MM.1S (cell line): ENCODE measurements around the gene CDH20.

Experiments
- DNase-seq: peaks from one replicate; pipeline ENCODE4 v3.0.0-alpha.2; 2015
- H2AFZ ChIP-seq: fragments of 300-600 bp; sonication (generic); 2 replicates; pipeline ENCODE4 v1.6.0; 2016; ENCODE audit warnings: antibody characterized with exemption, low read length
- H3F3A ChIP-seq: fragments of 300-600 bp; sonication (generic); 2 replicates; pipeline ENCODE4 v1.6.1; 2016; ENCODE audit warnings: mild to moderate bottlenecking, antibody characterized with exemption, low read length, moderate library complexity, mixed read lengths; ENCODE audit not compliant: insufficient read depth
- H3K27ac ChIP-seq: fragments of 300-600 bp; sonication (generic); 2 replicates; pipeline ENCODE4 v1.5.1; 2016; ENCODE audit warnings: mild to moderate bottlenecking, low read length
- H3K27me3 ChIP-seq: fragments of 300-600 bp; sonication (generic); replicated peaks from 2 replicates; pipeline ENCODE4 v1.6.0; 2016; ENCODE audit warnings: low read length; ENCODE audit not compliant: insufficient read depth
- H3K36me3 ChIP-seq: fragments of 300-600 bp; sonication (generic); replicated peaks from 2 replicates; pipeline ENCODE4 v1.6.1; 2016; ENCODE audit warnings: mild to moderate bottlenecking, low read length, mixed read lengths; ENCODE audit not compliant: insufficient read depth
- H3K4me1 ChIP-seq: fragments of 300-600 bp; sonication (generic); 2 replicates; pipeline ENCODE4 v1.6.1; 2016; ENCODE audit warnings: low read length, mixed read lengths
- H3K4me2 ChIP-seq: fragments of 300-600 bp; sonication (generic); 2 replicates; pipeline ENCODE4 v1.6.0; 2016; ENCODE audit warnings: low read depth, low read length
- H3K4me3 ChIP-seq: fragments of 300-600 bp; sonication (generic); 2 replicates; pipeline ENCODE4 v1.5.1; 2016; ENCODE audit warnings: low read length, mixed read lengths
- H3K79me2 ChIP-seq: fragments of 300-600 bp; sonication (generic); 2 replicates; pipeline ENCODE4 v1.6.1; 2016; ENCODE audit warnings: mixed run types, low read length, mixed read lengths
- H3K9ac ChIP-seq: fragments of 300-600 bp; sonication (generic); 2 replicates; pipeline ENCODE4 v1.6.1; 2016; ENCODE audit warnings: low read length, mixed read lengths
- H3K9me2 ChIP-seq: fragments of 300-600 bp; sonication (generic); replicated peaks from 2 replicates; pipeline ENCODE4 v1.6.1; 2016; ENCODE audit warnings: mild to moderate bottlenecking, low read length, mixed read lengths; ENCODE audit not compliant: insufficient read depth
- H3K9me3 ChIP-seq: fragments of 300-600 bp; sonication (generic); replicated peaks from 2 replicates; pipeline ENCODE4 v1.6.1; 2016; ENCODE audit warnings: mild to moderate bottlenecking, low read length, mixed read lengths; ENCODE audit not compliant: insufficient read depth
- H4K20me1 ChIP-seq: fragments of 300-600 bp; sonication (generic); 2 replicates; pipeline ENCODE4 v1.6.1; 2016; ENCODE audit warnings: mild to moderate bottlenecking, low read length, moderate library complexity, mixed read lengths; ENCODE audit not compliant: insufficient read depth
- EZH2 ChIP-seq: fragments of 300-600 bp; sonication (generic); optimal IDR thresholded peaks from 2 replicates; pipeline ENCODE3; 2017; ENCODE audit warnings: low read depth, mild to moderate bottlenecking, antibody characterized with exemption, low read length, mixed read lengths
- EZH2phosphoT487 ChIP-seq: fragments of 300-600 bp; sonication (generic); IDR thresholded peaks from 2 replicates; pipeline ENCODE4 v1.6.1; 2018; ENCODE audit warnings: antibody characterized with exemption, low read length
- TF ChIP-seq, protein P1 (sequence below): fragments of 300-600 bp; sonication (generic); IDR thresholded peaks from 2 replicates; pipeline ENCODE4 v1.5.1; 2016; ENCODE audit warnings: antibody characterized with exemption, low read length, mixed read lengths

The CDH20 gene

DNA sequence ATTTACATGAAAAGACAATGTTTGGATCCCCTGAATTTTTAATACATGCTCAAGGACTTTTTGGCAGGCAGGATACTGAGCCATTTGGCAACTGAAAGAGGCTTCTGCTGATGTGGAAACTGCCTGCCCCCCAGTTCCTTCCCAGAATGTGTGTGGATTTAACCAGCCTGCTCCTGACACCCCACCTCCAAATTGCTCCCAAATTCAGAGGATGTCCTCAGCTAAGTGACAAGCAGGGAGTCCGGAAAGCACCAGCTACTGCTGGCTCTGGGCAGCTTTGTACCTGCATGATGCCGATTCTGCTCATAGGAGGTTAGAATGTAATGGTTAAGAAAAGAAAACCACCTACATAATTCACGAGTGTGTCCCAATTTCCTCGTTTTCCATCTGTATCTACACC lies 197.5 kb downstream of the CDH20 start:
- Histone ChIP-seq H3K9me3 (no peaks in the 10 kb centered on the region), H3K36me3 (no peaks in the 10 kb centered on the region), H2AFZ (no peak overlapping the region), H3K4me1 (no peaks in the 10 kb centered on the region), H3K4me3 (no peak overlapping the region), H3K9me2 (no peaks in the 10 kb centered on the region), H3K27ac (no peak overlapping the region), H3K9ac (no peak overlapping the region), H3K4me2 (no peak overlapping the region), H3K27me3 (no peaks in the 10 kb centered on the region), H3F3A (no peaks in the 10 kb centered on the region), H4K20me1 (no peaks in the 10 kb centered on the region), H3K79me2 (no peaks in the 10 kb centered on the region)
- TF ChIP-seq EZH2phosphoT487, result no peak
- TF ChIP-seq, protein P1, sequence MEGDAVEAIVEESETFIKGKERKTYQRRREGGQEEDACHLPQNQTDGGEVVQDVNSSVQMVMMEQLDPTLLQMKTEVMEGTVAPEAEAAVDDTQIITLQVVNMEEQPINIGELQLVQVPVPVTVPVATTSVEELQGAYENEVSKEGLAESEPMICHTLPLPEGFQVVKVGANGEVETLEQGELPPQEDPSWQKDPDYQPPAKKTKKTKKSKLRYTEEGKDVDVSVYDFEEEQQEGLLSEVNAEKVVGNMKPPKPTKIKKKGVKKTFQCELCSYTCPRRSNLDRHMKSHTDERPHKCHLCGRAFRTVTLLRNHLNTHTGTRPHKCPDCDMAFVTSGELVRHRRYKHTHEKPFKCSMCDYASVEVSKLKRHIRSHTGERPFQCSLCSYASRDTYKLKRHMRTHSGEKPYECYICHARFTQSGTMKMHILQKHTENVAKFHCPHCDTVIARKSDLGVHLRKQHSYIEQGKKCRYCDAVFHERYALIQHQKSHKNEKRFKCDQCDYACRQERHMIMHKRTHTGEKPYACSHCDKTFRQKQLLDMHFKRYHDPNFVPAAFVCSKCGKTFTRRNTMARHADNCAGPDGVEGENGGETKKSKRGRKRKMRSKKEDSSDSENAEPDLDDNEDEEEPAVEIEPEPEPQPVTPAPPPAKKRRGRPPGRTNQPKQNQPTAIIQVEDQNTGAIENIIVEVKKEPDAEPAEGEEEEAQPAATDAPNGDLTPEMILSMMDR, result no peak
- no peak for TF ChIP-seq EZH2
- DNase-seq, result no peak

DNA sequence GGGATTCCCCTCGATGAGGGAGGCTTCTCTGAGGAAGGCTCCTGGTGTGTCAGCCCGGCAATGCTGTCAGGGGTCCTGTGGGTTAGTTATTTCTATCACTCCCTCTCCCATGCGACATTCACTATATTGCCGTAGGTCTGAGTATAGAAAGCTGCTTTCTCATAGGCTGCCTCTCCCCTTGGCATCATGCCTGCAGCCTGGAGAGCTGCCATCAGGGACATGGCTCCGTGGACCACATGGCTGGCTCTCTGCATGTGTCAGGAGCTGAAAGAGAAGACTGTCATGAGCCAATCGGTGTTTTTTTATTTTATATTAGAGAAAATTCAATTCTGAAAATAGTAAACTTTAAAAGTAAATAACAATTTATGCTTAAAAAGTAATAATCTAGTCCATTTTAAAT lies 198.0 kb downstream of the CDH20 start:
- no peaks in the 10 kb centered on the region for H3K9me3 ChIP-seq
- H3K79me2 ChIP-seq, result no peaks in the 10 kb centered on the region
- no peak overlapping the region for H3K27ac ChIP-seq
- no peaks in the 10 kb centered on the region for H4K20me1 ChIP-seq
- H3K36me3 ChIP-seq, result no peaks in the 10 kb centered on the region
- H2AFZ ChIP-seq, result no peak overlapping the region
- no peak overlapping the region for H3K4me3 ChIP-seq
- no peaks in the 10 kb centered on the region for H3K27me3 ChIP-seq
- DNase-seq, result no peak
- H3K9me2 ChIP-seq, result no peaks in the 10 kb centered on the region
- TF ChIP-seq EZH2, result no peak
- no peaks in the 10 kb centered on the region for H3K4me1 ChIP-seq
- H3F3A ChIP-seq, result no peaks in the 10 kb centered on the region
- no peak overlapping the region for H3K4me2 ChIP-seq
- H3K9ac ChIP-seq, result no peak overlapping the region

DNA sequence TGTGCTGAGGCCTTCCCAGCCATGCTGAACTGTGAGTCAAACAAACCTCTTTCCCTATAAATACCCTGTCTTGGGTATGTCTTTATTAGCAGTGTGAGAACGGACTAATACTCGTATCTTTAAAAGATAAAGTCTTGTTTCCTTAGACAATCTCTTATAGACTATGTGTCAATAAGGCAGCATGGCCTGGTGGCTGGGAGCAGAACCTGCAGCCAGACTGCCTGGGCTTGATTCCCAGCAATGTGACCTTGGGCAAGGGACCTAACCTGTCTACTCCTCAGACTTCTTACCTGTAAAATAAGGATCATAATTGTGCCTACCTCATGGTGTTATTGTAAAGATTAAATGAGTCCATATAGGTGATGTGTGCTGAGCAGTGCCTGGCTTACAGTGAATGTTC lies 198.7 kb downstream of the CDH20 start:
- H4K20me1 ChIP-seq, result no peaks in the 10 kb centered on the region
- no peak overlapping the region for H3K27ac ChIP-seq
- H3K27me3 ChIP-seq, result no peaks in the 10 kb centered on the region
- no peaks in the 10 kb centered on the region for H3K79me2 ChIP-seq
- no peak for TF ChIP-seq EZH2
- H3K4me3 ChIP-seq, result no peak overlapping the region
- DNase-seq, result no peak
- no peaks in the 10 kb centered on the region for H3K36me3 ChIP-seq
- H3K9me2 ChIP-seq, result no peaks in the 10 kb centered on the region
- H3K4me1 ChIP-seq, result no peaks in the 10 kb centered on the region
- H2AFZ ChIP-seq, result no peak overlapping the region
- no peak overlapping the region for H3K9ac ChIP-seq
- no peaks in the 10 kb centered on the region for H3K9me3 ChIP-seq
- H3F3A ChIP-seq, result no peaks in the 10 kb centered on the region
- no peak overlapping the region for H3K4me2 ChIP-seq

DNA sequence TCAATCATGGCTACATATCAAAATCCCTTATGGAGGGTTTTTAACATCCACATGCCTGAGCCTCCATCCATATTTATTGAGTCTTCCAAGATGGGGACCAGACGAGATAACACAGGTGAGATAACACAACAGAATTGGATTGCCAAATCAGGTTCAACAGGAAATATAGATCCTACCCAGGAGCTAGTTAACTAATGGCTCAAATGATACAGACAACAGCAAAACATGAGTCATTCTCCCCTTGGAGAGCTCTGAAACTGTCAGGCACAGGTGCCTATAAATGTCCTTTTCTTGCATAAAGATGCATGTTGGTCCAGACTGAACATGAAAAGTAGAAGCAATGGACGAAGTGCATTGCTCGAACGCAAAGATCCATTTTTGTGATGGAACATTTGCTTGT lies 202.2 kb downstream of the CDH20 start:
- no peaks in the 10 kb centered on the region for H4K20me1 ChIP-seq
- H3K4me2 ChIP-seq, result no peak overlapping the region
- no peak overlapping the region for H3K27ac ChIP-seq
- H3K4me3 ChIP-seq, result no peak overlapping the region
- no peak overlapping the region for H3K9ac ChIP-seq
- no peak for DNase-seq
- H3K36me3 ChIP-seq, result no peaks in the 10 kb centered on the region
- no peaks in the 10 kb centered on the region for H3K79me2 ChIP-seq
- H3K9me2 ChIP-seq, result no peaks in the 10 kb centered on the region
- no peak overlapping the region for H2AFZ ChIP-seq
- H3K4me1 ChIP-seq, result no peaks in the 10 kb centered on the region
- TF ChIP-seq EZH2phosphoT487 (no peak), EZH2 (no peak)
- TF ChIP-seq, protein P1, result no peak
- H3K27me3 ChIP-seq, result no peaks in the 10 kb centered on the region
- H3K9me3 ChIP-seq, result no peaks in the 10 kb centered on the region
- no peaks in the 10 kb centered on the region for H3F3A ChIP-seq
